IPS-18a (cell line): Measurements from ENCODE around the gene SLC2A1.

Experiments used
- H3K27ac ChIP-seq: one replicate; pipeline ENCODE4 v1.5.1; 2013; ENCODE audit warnings: low read length
- H3K27me3 ChIP-seq: one replicate; pipeline ENCODE4 v1.6.1; 2013; ENCODE audit warnings: mild to moderate bottlenecking, low read length; ENCODE audit not compliant: control insufficient read depth, insufficient read depth
- H3K36me3 ChIP-seq: one replicate; pipeline ENCODE4 v1.6.1; 2013; ENCODE audit warnings: low read depth, low read length; ENCODE audit not compliant: control insufficient read depth
- H3K4me1 ChIP-seq: one replicate; pipeline ENCODE4 v1.6.1; 2013; ENCODE audit warnings: low read depth, low read length; ENCODE audit not compliant: control insufficient read depth
- H3K4me3 ChIP-seq: one replicate; pipeline ENCODE4 v1.5.1; 2013; ENCODE audit warnings: low read length
- H3K9ac ChIP-seq: one replicate; pipeline ENCODE4 v1.6.1; 2013; ENCODE audit warnings: mild to moderate bottlenecking, low read length, moderate library complexity
- H3K9me3 ChIP-seq: one replicate; pipeline ENCODE4 v1.6.1; 2013; ENCODE audit warnings: low read depth, low read length; ENCODE audit not compliant: control insufficient read depth

Gene SLC2A1

DNA sequence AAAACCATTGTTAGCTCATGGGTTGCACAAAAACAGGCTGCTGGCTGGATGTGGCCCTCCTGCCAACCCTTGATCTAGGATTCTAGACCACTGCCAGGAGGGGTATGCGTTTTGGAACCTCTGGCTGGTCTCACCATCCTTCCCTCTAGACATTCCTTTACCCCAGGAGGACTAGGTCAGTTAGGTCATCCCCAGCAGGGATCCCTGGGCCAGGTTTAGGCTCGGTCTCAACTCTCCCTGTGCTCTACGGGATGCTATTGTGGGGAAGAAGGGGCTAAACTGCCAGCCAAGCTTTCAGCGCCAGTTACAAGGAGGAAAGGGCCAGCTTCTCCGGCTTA is 22.7 kb downstream of the SLC2A1 start:
- no peaks in the 10 kb centered on the region for H3K9me3 ChIP-seq
- H3K4me3 ChIP-seq, result no peak overlapping the region
- H3K27ac ChIP-seq, result no peak overlapping the region
- no peaks in the 10 kb centered on the region for H3K27me3 ChIP-seq
- no peak overlapping the region for H3K9ac ChIP-seq
- H3K4me1 ChIP-seq, result peaks cover 2% of the 10 kb centered on the region
- peaks cover 79% of the 10 kb centered on the region for H3K36me3 ChIP-seq

DNA sequence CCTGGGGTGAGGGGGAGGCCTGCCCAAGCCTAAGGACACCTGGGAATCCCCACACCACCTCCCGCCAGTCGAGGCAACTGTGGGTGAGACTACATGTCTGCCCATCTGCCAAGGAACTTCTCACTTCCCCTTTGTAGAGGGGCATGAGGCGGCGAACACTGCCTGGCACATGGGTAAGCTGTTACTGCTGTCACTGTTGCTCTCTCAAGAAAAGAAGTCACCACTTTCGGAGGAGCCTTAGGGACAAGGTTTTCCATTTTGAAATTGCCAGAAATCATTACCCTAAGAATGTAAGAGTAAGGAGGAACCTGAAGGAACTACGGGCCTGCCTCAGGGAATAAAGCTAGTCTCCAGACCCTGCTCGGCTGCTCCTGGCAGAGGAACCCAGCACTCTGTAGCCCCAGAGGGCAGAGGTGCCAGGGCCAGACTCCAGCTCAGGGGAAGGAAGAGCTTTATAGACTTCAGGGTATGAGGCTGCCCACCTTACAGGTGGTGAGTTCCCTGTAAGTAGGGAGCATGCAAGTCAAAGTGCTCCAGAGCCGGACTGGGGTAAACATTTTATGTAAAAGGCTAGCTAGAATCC is 23.3 kb downstream of the SLC2A1 start:
- Histone ChIP-seq H3K27ac (no peak overlapping the region), H3K9me3 (no peaks in the 10 kb centered on the region), H3K9ac (no peak overlapping the region), H3K4me3 (no peak overlapping the region), H3K27me3 (no peaks in the 10 kb centered on the region), H3K4me1 (peaks cover 2% of the 10 kb centered on the region), H3K36me3 (peaks cover 80% of the 10 kb centered on the region)

DNA sequence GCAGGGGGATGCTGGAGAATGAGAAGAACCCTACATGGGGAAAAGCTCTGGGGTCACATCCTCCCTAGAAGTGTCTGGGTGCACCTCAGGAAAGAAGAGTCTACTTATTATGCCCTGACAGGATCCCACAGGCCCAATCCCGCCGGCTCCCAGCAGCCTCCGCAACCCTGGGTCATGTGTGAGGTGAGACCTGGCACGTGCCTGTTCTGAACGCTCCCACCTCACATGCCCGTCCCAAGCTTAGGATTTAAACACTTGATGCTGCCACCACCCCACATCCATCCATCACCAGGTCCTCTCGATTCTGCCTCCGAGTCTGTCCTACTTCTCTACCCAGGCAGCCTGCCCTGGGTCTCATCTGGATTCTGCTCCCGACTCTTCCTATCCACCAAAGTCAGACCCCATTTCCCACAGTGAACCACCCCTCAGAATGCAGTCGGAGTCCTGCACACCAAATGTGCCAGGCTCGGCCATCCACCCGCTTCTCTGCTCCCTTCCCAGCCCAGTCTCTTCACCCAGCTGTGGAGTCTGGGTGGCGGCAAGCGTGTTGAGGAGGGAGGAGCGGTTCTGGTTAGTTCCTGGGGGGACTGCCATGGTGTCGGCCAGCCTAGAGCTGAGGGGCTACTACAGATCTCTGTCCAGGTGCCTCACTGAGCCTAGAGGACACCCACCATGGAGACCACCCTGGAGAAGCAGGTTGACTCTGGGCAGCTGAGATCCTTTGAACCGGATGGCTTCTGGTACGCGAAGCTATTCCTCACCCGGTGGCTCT is 23.9 kb downstream of the SLC2A1 start:
- Histone ChIP-seq H3K27me3 (no peaks in the 10 kb centered on the region), H3K27ac (no peak overlapping the region), H3K4me3 (no peak overlapping the region), H3K9me3 (no peaks in the 10 kb centered on the region), H3K9ac (no peak overlapping the region), H3K36me3 (peaks cover 82% of the 10 kb centered on the region), H3K4me1 (peaks cover 2% of the 10 kb centered on the region)

DNA sequence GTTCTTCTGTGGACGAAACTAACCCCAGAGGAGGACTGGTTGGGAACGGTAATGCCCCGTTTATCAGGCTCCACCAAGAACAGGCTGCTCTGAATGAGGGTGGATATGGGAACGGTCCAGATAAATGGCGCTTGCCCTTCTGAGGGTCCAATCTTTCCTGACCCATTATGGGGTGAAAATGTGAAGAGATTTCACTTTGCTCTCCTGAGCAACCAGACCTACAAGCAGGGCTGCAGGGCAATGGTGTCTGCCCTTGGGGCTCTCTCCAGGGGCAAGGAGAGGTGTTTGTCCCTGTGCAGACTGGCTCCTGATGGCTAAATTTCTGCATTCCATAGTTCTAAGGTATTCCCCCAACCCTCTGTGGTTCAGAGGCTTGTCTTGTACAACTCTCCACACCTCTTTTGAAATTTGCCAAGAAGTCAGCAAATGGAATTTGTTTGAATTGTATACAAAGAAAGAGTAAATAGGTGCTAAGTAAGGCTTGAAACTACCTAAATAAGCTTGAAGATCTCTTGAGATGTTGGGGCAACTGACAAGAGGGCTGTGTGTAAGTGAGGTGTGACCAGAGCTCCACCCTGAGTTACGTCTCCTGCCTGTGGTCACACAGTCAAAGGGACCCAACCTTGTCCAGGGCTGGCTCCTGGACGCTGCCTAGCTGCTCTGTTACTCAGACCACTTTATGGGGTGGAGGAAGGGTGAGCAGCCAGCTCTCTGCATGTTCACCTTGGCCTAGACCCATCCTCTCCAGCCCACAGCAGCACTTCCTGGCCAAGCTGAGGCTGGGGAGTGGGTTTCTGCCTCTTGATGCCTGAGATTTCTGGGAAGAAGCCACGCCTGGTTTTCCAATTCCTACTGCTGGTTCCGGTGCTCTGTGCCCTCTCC is 24.8 kb downstream of the SLC2A1 start:
- Histone ChIP-seq H3K9me3 (no peaks in the 10 kb centered on the region), H3K36me3 (peaks cover 83% of the 10 kb centered on the region), H3K4me1 (peaks cover 2% of the 10 kb centered on the region), H3K27ac (no peak overlapping the region), H3K4me3 (no peak overlapping the region), H3K27me3 (no peaks in the 10 kb centered on the region), H3K9ac (no peak overlapping the region)

DNA sequence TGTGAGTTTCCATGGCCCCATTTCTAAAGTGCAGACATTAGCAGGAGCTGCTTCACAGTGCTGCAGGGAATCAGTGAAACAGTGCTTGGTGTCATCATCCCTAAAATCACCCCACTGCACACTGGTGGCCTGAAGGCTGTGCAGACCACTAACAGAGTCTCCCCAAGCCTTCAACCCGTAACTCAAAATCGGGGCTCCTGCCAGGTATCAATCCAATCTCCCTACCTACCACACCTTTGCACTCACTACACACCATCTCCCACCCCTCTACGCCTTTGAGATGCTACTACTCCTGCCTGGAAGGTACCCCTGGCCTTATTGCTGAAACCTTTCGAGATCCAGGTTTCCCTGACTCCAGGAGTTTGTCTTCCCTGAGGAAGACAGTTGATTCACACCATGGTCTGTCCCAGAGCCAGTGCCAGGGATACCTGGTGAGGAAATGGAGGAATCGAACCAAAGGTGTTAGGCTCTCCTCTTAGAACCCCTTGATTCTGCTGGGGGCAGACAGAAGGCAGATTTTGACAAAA is 25.5 kb downstream of the SLC2A1 start:
- Histone ChIP-seq H3K36me3 (peaks cover 83% of the 10 kb centered on the region), H3K4me3 (no peak overlapping the region), H3K27ac (no peak overlapping the region), H3K27me3 (no peaks in the 10 kb centered on the region), H3K9me3 (no peaks in the 10 kb centered on the region), H3K4me1 (peaks cover 2% of the 10 kb centered on the region), H3K9ac (no peak overlapping the region)

DNA sequence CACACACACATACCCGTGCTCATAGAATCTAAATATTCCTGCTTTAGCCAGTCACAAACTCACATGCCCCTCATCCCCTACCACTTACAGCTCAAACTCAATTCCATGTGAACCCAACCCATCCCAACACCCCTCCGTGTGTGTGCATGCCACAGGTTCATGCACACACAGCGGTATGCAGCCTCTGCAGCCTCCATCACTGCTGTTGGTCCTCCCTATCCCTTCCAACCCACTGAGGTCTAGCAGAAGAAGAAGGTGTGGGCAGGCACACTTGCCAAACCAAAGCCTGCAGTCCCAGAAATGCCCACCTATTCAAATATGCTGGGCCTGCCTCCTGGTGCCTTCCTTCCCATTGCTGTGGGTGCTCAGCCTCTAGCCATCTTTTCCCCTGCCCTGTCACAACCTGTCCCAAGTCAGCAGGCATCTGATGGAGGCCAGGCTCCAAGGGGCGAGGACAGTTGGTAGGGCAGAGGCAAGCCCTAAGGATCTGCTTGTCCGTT is 26.2 kb downstream of the SLC2A1 start:
- Histone ChIP-seq H3K36me3 (peaks cover 83% of the 10 kb centered on the region), H3K4me1 (peaks cover 2% of the 10 kb centered on the region), H3K9ac (no peak overlapping the region), H3K27me3 (no peaks in the 10 kb centered on the region), H3K27ac (no peak overlapping the region), H3K4me3 (no peak overlapping the region), H3K9me3 (no peaks in the 10 kb centered on the region)

DNA sequence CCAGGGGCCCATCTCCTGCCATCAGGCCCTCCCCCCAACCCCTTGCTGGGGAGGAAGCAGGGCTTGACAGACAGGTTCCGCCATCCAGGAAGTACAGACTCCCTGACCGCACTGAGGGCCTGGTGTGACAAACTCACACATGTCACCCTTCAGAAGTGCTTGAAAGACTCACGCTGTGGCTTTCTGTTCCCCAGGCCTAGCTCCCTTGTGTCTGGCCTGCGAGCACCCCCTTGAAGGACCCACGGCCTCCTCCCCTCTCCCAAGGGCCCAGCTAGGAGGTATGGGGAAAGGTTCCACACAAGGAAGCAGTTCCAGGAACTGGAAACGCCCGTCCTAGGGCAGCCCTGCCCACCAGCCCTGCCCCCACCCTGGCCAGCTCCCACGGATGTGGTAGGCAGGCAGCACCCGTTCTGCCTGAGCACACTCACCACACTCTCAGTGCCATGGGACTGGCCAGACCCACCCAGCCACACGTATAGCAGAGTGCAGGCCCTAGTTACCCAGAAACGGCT is 26.7 kb downstream of the SLC2A1 start:
- Histone ChIP-seq H3K9ac (no peak overlapping the region), H3K27me3 (no peaks in the 10 kb centered on the region), H3K36me3 (peaks cover 83% of the 10 kb centered on the region), H3K4me3 (no peak overlapping the region), H3K4me1 (peaks cover 2% of the 10 kb centered on the region), H3K27ac (no peak overlapping the region), H3K9me3 (no peaks in the 10 kb centered on the region)

DNA sequence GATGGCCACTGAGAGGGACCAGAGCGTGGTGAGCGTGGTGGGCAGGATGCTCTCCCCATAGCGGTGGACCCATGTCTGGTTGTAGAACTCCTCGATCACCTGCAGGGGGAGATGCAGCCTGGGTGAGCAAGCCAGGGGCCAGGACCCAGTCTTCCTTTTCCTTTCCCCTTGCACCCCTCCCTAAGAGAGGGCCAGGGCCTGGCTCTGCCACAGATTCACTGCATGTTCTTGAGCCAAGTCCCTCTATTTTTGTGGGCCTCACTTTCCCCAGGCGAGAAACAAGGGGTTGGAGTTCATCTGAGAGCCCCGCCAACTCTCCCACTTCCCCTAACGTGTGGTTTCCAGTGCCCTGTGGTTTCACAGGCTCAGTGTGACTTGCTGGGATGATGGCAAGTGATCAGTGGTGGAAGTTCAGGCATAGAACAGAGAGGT is 27.5 kb downstream of the SLC2A1 start:
- Histone ChIP-seq H3K9me3 (no peaks in the 10 kb centered on the region), H3K27ac (no peak overlapping the region), H3K4me3 (no peak overlapping the region), H3K4me1 (peaks cover 2% of the 10 kb centered on the region), H3K27me3 (no peaks in the 10 kb centered on the region), H3K36me3 (peaks cover 85% of the 10 kb centered on the region), H3K9ac (no peak overlapping the region)

DNA sequence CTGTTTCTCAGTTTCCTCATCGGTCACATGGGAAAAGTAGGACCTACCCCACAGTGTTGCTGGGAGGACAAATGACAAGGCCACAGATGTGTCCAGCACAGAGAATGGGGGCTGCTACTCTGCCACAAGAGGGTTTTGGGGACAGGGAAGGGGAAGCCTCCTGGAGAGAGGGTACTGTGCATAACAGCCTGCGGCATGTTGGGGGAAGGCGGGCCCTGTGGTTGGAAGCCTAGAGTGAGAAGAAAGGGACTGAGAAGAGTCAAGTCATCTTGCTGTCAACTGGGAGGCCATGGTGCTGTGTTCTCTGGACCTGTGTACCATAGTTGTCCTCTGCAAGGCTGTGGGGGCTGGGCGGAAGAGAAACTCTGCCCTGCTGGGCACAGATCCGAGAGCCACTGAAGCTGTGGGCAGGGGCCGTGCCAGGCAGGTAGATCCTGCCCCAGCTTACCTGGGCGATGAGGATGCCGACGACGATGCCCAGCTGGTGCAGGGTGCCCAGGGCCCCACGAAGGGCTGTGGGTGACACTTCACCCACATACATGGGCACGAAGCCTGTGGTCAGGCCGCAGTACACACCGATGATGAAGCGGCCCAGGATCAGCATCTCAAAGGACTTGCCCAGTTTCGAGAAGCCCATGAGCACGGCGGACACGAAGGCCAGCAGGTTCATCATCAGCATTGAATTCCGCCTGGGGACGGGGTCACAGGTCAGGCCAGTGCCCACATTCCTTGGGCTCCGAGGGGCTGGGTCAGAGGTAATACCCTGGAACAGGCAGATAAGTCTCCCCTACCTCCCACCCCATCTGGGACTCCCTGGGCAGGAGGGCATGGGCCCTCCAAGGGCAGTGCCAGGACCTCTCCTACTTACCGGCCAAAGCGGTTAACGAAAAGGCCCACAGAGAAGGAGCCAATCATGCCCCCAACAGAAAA is 28.2 kb downstream of the SLC2A1 start:
- H3K27me3 ChIP-seq, result no peaks in the 10 kb centered on the region
- H3K9ac ChIP-seq, result no peak overlapping the region
- H3K4me1 ChIP-seq, result peaks cover 6% of the 10 kb centered on the region
- H3K9me3 ChIP-seq, result no peaks in the 10 kb centered on the region
- H3K36me3 ChIP-seq, result peaks cover 88% of the 10 kb centered on the region
- no peak overlapping the region for H3K4me3 ChIP-seq
- H3K27ac ChIP-seq, result no peak overlapping the region

DNA sequence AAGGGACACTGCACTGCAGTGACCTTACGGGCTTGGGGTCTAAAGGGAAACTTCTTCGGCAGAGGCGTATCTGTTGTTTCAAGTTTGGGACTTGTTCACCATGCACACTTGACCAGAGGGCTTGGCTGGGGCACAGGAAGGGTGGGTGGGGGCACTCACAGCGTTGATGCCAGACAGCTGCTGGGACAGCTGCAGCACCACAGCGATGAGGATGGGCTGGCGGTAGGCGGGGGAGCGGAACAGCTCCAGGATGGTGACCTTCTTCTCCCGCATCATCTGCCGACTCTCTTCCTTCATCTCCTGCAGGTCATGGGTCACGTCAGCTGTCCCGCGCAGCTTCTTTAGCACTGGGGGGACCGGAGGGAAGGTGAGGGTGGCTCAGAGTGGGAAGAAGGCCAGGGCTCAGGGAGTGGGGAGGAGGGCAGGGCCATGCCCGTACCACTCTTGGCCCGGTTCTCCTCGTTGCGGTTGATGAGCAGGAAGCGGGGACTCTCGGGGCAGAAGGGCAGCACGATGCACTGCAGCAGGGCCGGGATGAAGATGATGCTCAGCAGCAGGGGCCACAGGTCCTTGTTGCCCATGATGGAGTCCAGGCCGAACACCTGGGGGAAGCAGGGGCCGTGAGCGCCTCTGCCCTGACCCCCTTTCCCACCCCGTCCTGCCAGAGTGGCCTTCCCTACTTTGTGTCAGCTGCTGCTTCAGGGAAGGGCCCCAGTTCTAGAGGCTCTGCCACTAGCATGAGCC is 29.1 kb downstream of the SLC2A1 start:
- no peak overlapping the region for H3K27ac ChIP-seq
- H3K27me3 ChIP-seq, result no peaks in the 10 kb centered on the region
- peaks cover 11% of the 10 kb centered on the region for H3K4me1 ChIP-seq

More for the DNA sequence above, 29.1 kb downstream of the SLC2A1 start:
- Histone ChIP-seq H3K4me3 (no peak overlapping the region), H3K9me3 (no peaks in the 10 kb centered on the region), H3K36me3 (peaks cover 80% of the 10 kb centered on the region), H3K9ac (no peak overlapping the region)
